H1 (cell line): Measurements from ENCODE around the gene S100G. TPM values are rescaled to one million over a fixed set of nuclear protein-coding genes. Genes with fewer than 3 reads are reported as not detected.

ENCODE experiments used
- CTCF ChIA-PET: fragments of 300-600 bp; sonication (Branson Sonifier 250); formaldehyde crosslinking; loops from one replicate; lab custom pipeline; 2021; ENCODE audit not compliant: partially characterized antibody; lab: Charles Lee
- POLR2A ChIA-PET: fragments of 300-600 bp; sonication (Branson Sonifier 250); formaldehyde crosslinking; loops from one replicate; lab custom pipeline; 2021; ENCODE audit warnings: inconsistent platforms; ENCODE audit not compliant: partially characterized antibody; lab: Charles Lee
- DNase-seq, 2 experiments: peaks; one replicate each; pipeline versions ENCODE4 v3.0.0 to v3.0.0-alpha.2; 2010 to 2022; ENCODE audit warnings: low spot score in 2 of 2, low read depth in 1 of 2, mixed read lengths in 1 of 2
- FAIRE-seq: peaks from 2 replicates; lab custom pipeline; 2011; peaks lifted over from hg19 to GRCh38; lab: Jason Lieb, UNC
- H2AFZ ChIP-seq: 2 replicates; pipeline ENCODE4 v1.8.1; 2012; ENCODE audit warnings: low read length, inconsistent platforms
- H2AK5ac ChIP-seq: 2 replicates; pipeline ENCODE4 v1.6.1; 2013; ENCODE audit warnings: low read depth, low read length
- H2BK120ac ChIP-seq: replicated peaks from 2 replicates; pipeline ENCODE3; 2013; ENCODE audit warnings: low read depth, low read length, inconsistent platforms
- H2BK12ac ChIP-seq: 2 replicates; pipeline ENCODE4 v1.6.1; 2013; ENCODE audit warnings: low read depth, low read length
- H2BK15ac ChIP-seq: 2 replicates; pipeline ENCODE4 v1.6.1; 2013; ENCODE audit warnings: low read length
- H2BK20ac ChIP-seq: 2 replicates; pipeline ENCODE4 v1.6.1; 2013; ENCODE audit warnings: low read length
- H2BK5ac ChIP-seq: 2 replicates; pipeline ENCODE4 v1.6.1; 2013; ENCODE audit warnings: low read depth, low read length
- H3K14ac ChIP-seq: 2 replicates; pipeline ENCODE4 v1.6.1; 2013; ENCODE audit warnings: inconsistent platforms; ENCODE audit not compliant: insufficient read length
- H3K18ac ChIP-seq: 2 replicates; pipeline ENCODE4 v1.6.1; 2013; ENCODE audit warnings: low read length; ENCODE audit errors: extremely low read depth
- H3K23ac ChIP-seq: 2 replicates; pipeline ENCODE4 v1.6.1; 2013; ENCODE audit warnings: inconsistent platforms; ENCODE audit not compliant: insufficient read length
- H3K23me2 ChIP-seq: 2 replicates; pipeline ENCODE4 v1.6.1; 2013; ENCODE audit warnings: low read depth, low read length
- H3K27ac ChIP-seq: 2 replicates; pipeline ENCODE4 v1.6.1; 2011; ENCODE audit warnings: low read depth, low read length, inconsistent platforms
- H3K27me3 ChIP-seq, 4 experiments: replicated peaks in 1 of 4; 1 replicate in 1 of 4; 2 replicates in 3 of 4; pipeline versions ENCODE4 v1.6.1 to v1.8.1; 2011 to 2013; ENCODE audit warnings: low read length in 3 of 4, mild to moderate bottlenecking in 3 of 4, inconsistent platforms in 2 of 4, mixed read lengths in 2 of 4, moderate library complexity in 1 of 4; ENCODE audit not compliant: control insufficient read depth in 3 of 4, insufficient read depth in 3 of 4; ENCODE audit errors: extremely low read depth in 1 of 4
- H3K36me3 ChIP-seq, 4 experiments: 2 replicates each; pipeline versions ENCODE4 v1.6.1 to v1.8.1; 2011 to 2013; ENCODE audit warnings: mild to moderate bottlenecking in 4 of 4, low read length in 3 of 4, moderate library complexity in 2 of 4, control low read depth in 1 of 4, inconsistent platforms in 1 of 4; ENCODE audit not compliant: insufficient read depth in 4 of 4, control insufficient read depth in 2 of 4
- H3K4ac ChIP-seq: replicated peaks from 2 replicates; pipeline ENCODE3; 2013; ENCODE audit warnings: low read length, low read depth, mixed read lengths, inconsistent platforms; ENCODE audit not compliant: insufficient read length
- H3K4me1 ChIP-seq, 4 experiments: replicated peaks in 1 of 4; 1 replicate in 1 of 4; 2 replicates in 3 of 4; pipeline versions ENCODE4 v1.6.1 to v1.8.1; 2011 to 2013; ENCODE audit warnings: low read length in 3 of 4, inconsistent platforms in 2 of 4, mixed read lengths in 1 of 4; ENCODE audit not compliant: insufficient read depth in 4 of 4, control insufficient read depth in 3 of 4
- H3K4me2 ChIP-seq, 2 experiments: 2 replicates each; pipeline versions ENCODE4 v1.6.1 to v1.8.1; 2011 to 2013; ENCODE audit warnings: low read depth in 2 of 2, low read length in 2 of 2, control low read depth in 1 of 2, inconsistent platforms in 1 of 2, mild to moderate bottlenecking in 1 of 2; ENCODE audit not compliant: insufficient read depth in 1 of 2
- H3K4me3 ChIP-seq, 4 experiments: fragments of 200-600, 300-600 bp in 1 of 4; sonication (generic), shearing (Covaris generic), sonication (Bioruptor Twin) in 1 of 4; 2 replicates each; pipeline versions ENCODE4 v1.5.1 to v1.8.1; 2011 to 2016; ENCODE audit warnings: low read length in 4 of 4, low read depth in 3 of 4, control low read depth in 2 of 4, inconsistent platforms in 2 of 4, mild to moderate bottlenecking in 2 of 4, mixed read lengths in 1 of 4, moderate library complexity in 1 of 4; ENCODE audit not compliant: insufficient read depth in 2 of 4; ENCODE audit errors: extremely low read depth in 1 of 4
- H3K56ac ChIP-seq: replicated peaks from 2 replicates; pipeline ENCODE3; 2013; ENCODE audit warnings: low read depth, mild to moderate bottlenecking, mixed read lengths, low read length, inconsistent platforms; ENCODE audit not compliant: insufficient read length
- H3K79me1 ChIP-seq: 2 replicates; pipeline ENCODE4 v1.6.1; 2013; ENCODE audit warnings: low read depth, low read length, control low read depth
- H3K79me2 ChIP-seq, 2 experiments: 2 replicates each; pipeline versions ENCODE4 v1.6.1 to v1.8.1; 2012 to 2013; ENCODE audit warnings: low read length in 2 of 2, mild to moderate bottlenecking in 2 of 2, inconsistent platforms in 1 of 2; ENCODE audit not compliant: insufficient read depth in 2 of 2, control insufficient read depth in 1 of 2
- H3K9ac ChIP-seq, 4 experiments: replicated peaks in 1 of 4; 1 replicate in 1 of 4; 2 replicates in 3 of 4; pipeline versions ENCODE4 v1.6.1 to v1.8.1; 2011 to 2013; ENCODE audit warnings: low read depth in 3 of 4, low read length in 3 of 4, control low read depth in 2 of 4, mild to moderate bottlenecking in 2 of 4, moderate library complexity in 2 of 4, inconsistent platforms in 1 of 4; ENCODE audit errors: extremely low read depth in 1 of 4
- H3K9me3 ChIP-seq, 2 experiments: 2 replicates each; pipeline versions ENCODE4 v1.6.1 to v1.8.1; 2012 to 2013; ENCODE audit warnings: mild to moderate bottlenecking in 2 of 2, moderate library complexity in 2 of 2, control low read depth in 1 of 2, inconsistent platforms in 1 of 2, low read depth in 1 of 2, low read length in 1 of 2, mixed read lengths in 1 of 2; ENCODE audit not compliant: insufficient read depth in 2 of 2
- H4K20me1 ChIP-seq, 2 experiments: replicated peaks in 1 of 2; 2 replicates each; pipeline versions ENCODE3 to v1.8.1; 2011 to 2013; ENCODE audit warnings: inconsistent platforms in 2 of 2, low read length in 2 of 2, mild to moderate bottlenecking in 1 of 2; ENCODE audit not compliant: insufficient read depth in 2 of 2, control insufficient read depth in 1 of 2
- H4K5ac ChIP-seq: 2 replicates; pipeline ENCODE4 v1.6.1; 2013; ENCODE audit warnings: low read length, low read depth, mixed read lengths, inconsistent platforms; ENCODE audit not compliant: insufficient read length
- H4K8ac ChIP-seq: 2 replicates; pipeline ENCODE4 v1.8.0; 2013; ENCODE audit warnings: mild to moderate bottlenecking, moderate library complexity, low read length, inconsistent platforms; ENCODE audit not compliant: insufficient read depth; ENCODE audit errors: extremely low read depth
- H4K91ac ChIP-seq: replicated peaks from 2 replicates; pipeline ENCODE3; 2013; ENCODE audit warnings: low read length, mixed read lengths, inconsistent platforms; ENCODE audit not compliant: insufficient read length
- MAX ChIP-seq: IDR thresholded peaks from 2 replicates; pipeline ENCODE4 v1.6.1; 2012; ENCODE audit warnings: inconsistent platforms
- WGBS, 2 experiments: shearing (Covaris generic) in 1 of 2; methylation state at CpG; one replicate each; pipeline versions ENCODE4 v1.1.6 to v1.1.7; 2013 to 2015; ENCODE audit warnings: low lambda C conversion rate in 2 of 2, mixed read lengths in 2 of 2, inconsistent platforms in 1 of 2, low coverage in 1 of 2, missing lambda C conversion rate in 1 of 2; ENCODE audit not compliant: insufficient replicate concordance in 2 of 2, insufficient coverage in 1 of 2, insufficient read length in 1 of 2; ENCODE audit errors: extremely low coverage in 1 of 2, missing lambda C conversion rate in 1 of 2; 5-methylcytosine and 5-hydroxymethylcytosine counted together
- polyA plus RNA-seq, 7 experiments: library from polyadenylated mRNA; depleted of rRNA in 3 of 7; stranded (reverse) in 5 of 7; unstranded in 2 of 7; fragments of >200 nt in 5 of 7; fragments of 200-250 nt in 2 of 7; gene quantifications; 1 replicate in 5 of 7; 2 replicates in 1 of 7; 4 replicates in 1 of 7; pipeline versions ENCODE4 v1.2.1 to v1.2.3, GENCODE V29; 2011 to 2013; ENCODE audit warnings: missing spikeins in 2 of 7, mixed read lengths in 2 of 7
- total RNA-seq: library from RNA; stranded (reverse); fragmentation: NEBNext Ultra II Directional; extraction: Animal tissue kit (Norgen Biotek cat#: 25700); gene quantifications from 2 replicates; pipeline ENCODE4 v1.2.1, GENCODE V29; 2021

The S100G gene
- total and polyA plus RNA-seq, 2 of the 8 experiments (the other 6 are each of a cell fraction or from before 2014, with no cell fraction given), result not detected

GRCh38 chrX:16601885-16602284, 48.1 kb upstream of the S100G start:
- Histone ChIP-seq H3K79me1 (no peaks in the 10 kb centered on the region), H2BK120ac (no peak overlapping the region), H3K9me3 (no peaks in the 10 kb centered on the region), H2BK20ac (no peak overlapping the region), H3K36me3 (peaks cover 0 to 7% (median 0%) of the 10 kb centered on the region in 4 experiments; a peak in 1 of 8 replicates), H2AFZ (no peak overlapping the region), H4K20me1 (no peaks in the 10 kb centered on the region), H3K18ac (no peak overlapping the region), H3K27me3 (no peaks in the 10 kb centered on the region), H3K4me2 (no peak overlapping the region), H2AK5ac (no peak overlapping the region), H4K91ac (no peak overlapping the region), H2BK15ac (no peak overlapping the region), H3K4ac (no peak overlapping the region), H4K8ac (no peak overlapping the region), H3K56ac (no peak overlapping the region), H3K23me2 (no peaks in the 10 kb centered on the region), H3K9ac (no peak overlapping the region), H3K23ac (no peak overlapping the region), H3K4me3 (no peak overlapping the region), H2BK5ac (no peak overlapping the region), H4K5ac (no peak overlapping the region), H3K27ac (no peak overlapping the region), H3K14ac (no peak overlapping the region), H2BK12ac (no peak overlapping the region), H3K4me1 (no peaks in the 10 kb centered on the region; a peak in 1 of 7 replicates), H3K79me2 (no peaks in the 10 kb centered on the region)
- DNase-seq, result no peak
- FAIRE-seq, result no peak
- ChIA-PET CTCF (interaction anchor here (0.7 to 1.2 kb wide), 2 partner anchors 17 to 61 kb away, joined by 3 to 5 read pairs; no protein-coding TSS in a partner anchor), POLR2A (no interaction called here)
- 93% methylated on average over 4 of the region's 4 CpGs; no CpG with 5 or more reads in 1 of the 2 experiments for WGBS, 2 experiments
- no peak for TF ChIP-seq MAX
